Transverse colon (tissue), 4 donors: Measurements from ENCODE around the gene ZNF281. TPM values are rescaled to one million over a fixed set of nuclear protein-coding genes. Genes with fewer than 3 reads are reported as not detected.

ENCODE experiments used
- DNase-seq: peaks from one replicate; pipeline ENCODE4 v3.0.0-alpha.2; 2019
- H3K27ac ChIP-seq, 4 donors: fragments of 200-600 bp; sonication (generic); 2 replicates each; pipeline ENCODE4 v1.5.1; 2016 to 2018; ENCODE audit warnings: inconsistent platforms in 4 of 4
- H3K27me3 ChIP-seq: fragments of 200-600 bp; sonication (generic); 2 replicates; pipeline ENCODE4 v1.5.1; 2017; ENCODE audit warnings: inconsistent platforms
- H3K36me3 ChIP-seq, 4 donors: fragments of 200-600 bp; sonication (generic); 2 replicates each; pipeline ENCODE4 v1.5.1; 2017 to 2019; ENCODE audit warnings: inconsistent platforms in 4 of 4
- H3K4me1 ChIP-seq, 4 donors: fragments of 200-600 bp; sonication (generic); 2 replicates each; pipeline ENCODE4 v1.5.1; 2017 to 2020; ENCODE audit warnings: inconsistent platforms in 4 of 4
- H3K4me3 ChIP-seq, 4 donors: fragments of 200-600 bp; sonication (generic); 1 replicate in 1 of 4; 2 replicates in 3 of 4; pipeline versions ENCODE4 v1.5.1 to v1.6.1; 2017 to 2019; ENCODE audit warnings: inconsistent platforms in 4 of 4
- H3K9me3 ChIP-seq, 2 donors: fragments of 200-600 bp; sonication (generic); 2 replicates each; pipeline ENCODE4 v1.5.1; 2017 to 2019; ENCODE audit warnings: inconsistent platforms in 2 of 2
- CTCF ChIP-seq, 5 experiments: fragments of 200-600 bp in 3 of 5; fragments of 450-650 bp in 2 of 5; sonication (generic) in 3 of 5; IDR thresholded peaks; 1 replicate in 2 of 5; 2 replicates in 3 of 5; pipeline ENCODE4 v1.5.1; 2016 to 2017; ENCODE audit warnings: antibody characterized with exemption in 5 of 5, inconsistent platforms in 3 of 5, mild to moderate bottlenecking in 2 of 5, moderate library complexity in 1 of 5
- EP300 ChIP-seq: sonication (generic); formaldehyde crosslinking; IDR thresholded peaks from one replicate; pipeline ENCODE4 v1.6.1; 2017; ENCODE audit warnings: antibody characterized with exemption, low read depth
- POLR2A ChIP-seq: fragments of 450-650 bp; IDR thresholded peaks from one replicate; pipeline ENCODE4 v1.6.1; 2016; ENCODE audit warnings: antibody characterized with exemption, mild to moderate bottlenecking, moderate library complexity
- POLR2AphosphoS5 ChIP-seq, 3 donors: sonication (generic); formaldehyde crosslinking; IDR thresholded peaks; one replicate each; pipeline ENCODE4 v1.6.1; 2016; ENCODE audit warnings: antibody characterized with exemption in 3 of 3
- WGBS, 2 donors: methylation state at CpG; one replicate each; pipeline ENCODE4 v1.1.5; 2018; ENCODE audit warnings: low coverage in 1 of 2; 5-methylcytosine and 5-hydroxymethylcytosine counted together
- in situ Hi-C, 4 donors: fragments of 200-750 bp; cut with MboI; loops; one replicate each; pipeline versions ENCODE4 v1.15.0 to v1.15.1; 2017; ENCODE audit warnings: low sequenced_read_pairs in 3 of 4, low pct_ligation_motif_present in 1 of 4, low pct_unique_long_range_greater_than_20kb in 1 of 4
- intact Hi-C: fragments of 100-400 bp; cut with DNase I; formaldehyde crosslinking; loops from one replicate; pipeline ENCODE4 v1.15.1; 2023; ENCODE audit warnings: low total_unique reads
- total RNA-seq, 4 donors: library from RNA; depleted of rRNA; stranded (reverse); fragments of >200 nt; gene quantifications; one replicate each; pipeline ENCODE4 v1.1.0, GENCODE V29; 2016

The ZNF281 gene
- total RNA-seq, 4 donors from 2014 or later = 7.5 to 15.1 (median 10.9) TPM

- no peak for DNase-seq
- WGBS, 2 donors = 72 to 78% methylated on average over 2 to 3 of the region's 3 CpGs
- H3K9me3 ChIP-seq = no peaks in the 10 kb centered on the region
- H3K4me1 ChIP-seq = no peaks in the 10 kb centered on the region
- TF ChIP-seq EP300 (no peak), POLR2A (no peak), CTCF (IDR thresholded peaks at IDR 0.05) (no peak), POLR2AphosphoS5 (IDR thresholded peaks at IDR 0.05) (no peak)
- no peaks in the 10 kb centered on the region for H3K36me3 ChIP-seq
- intact Hi-C loops = no loop called here
- no peak overlapping the region for H3K27ac ChIP-seq
- H3K4me3 ChIP-seq = no peak overlapping the region
- no peaks in the 10 kb centered on the region for H3K27me3 ChIP-seq
- in situ Hi-C loops = no loop called here
These were observed 43.7 kb upstream of the ZNF281 start for GRCh38 chr1:200453553-200453905.

GRCh38 chr1:200452850-200453552 is 43.2 kb upstream of the ZNF281 start:
- WGBS, 2 donors = 76 to 80% methylated on average over 4 to 8 of the region's 8 CpGs
- intact Hi-C loops = no loop called here
- no peaks in the 10 kb centered on the region for H3K27me3 ChIP-seq
- no peak for TF ChIP-seq POLR2A
- no peak for TF ChIP-seq EP300
- no peak for TF ChIP-seq CTCF (IDR thresholded peaks at IDR 0.05)
- TF ChIP-seq POLR2AphosphoS5 (IDR thresholded peaks at IDR 0.05) = no peak
- in situ Hi-C loops = no loop called here
- no peaks in the 10 kb centered on the region for H3K36me3 ChIP-seq
- H3K4me3 ChIP-seq = no peak overlapping the region
- no peak for DNase-seq
- no peak overlapping the region for H3K27ac ChIP-seq
- no peaks in the 10 kb centered on the region for H3K4me1 ChIP-seq
- H3K9me3 ChIP-seq = no peaks in the 10 kb centered on the region

- H3K27me3 ChIP-seq = no peaks in the 10 kb centered on the region
- intact Hi-C loops = no loop called here
- no peaks in the 10 kb centered on the region for H3K9me3 ChIP-seq
- 77 to 84% methylated on average over 5 to 6 of the region's 6 CpGs for WGBS, 2 donors
- in situ Hi-C loops = no loop called here
- no peak for DNase-seq
- H3K4me3 ChIP-seq = no peak overlapping the region
- no peak for TF ChIP-seq CTCF (IDR thresholded peaks at IDR 0.05)
- H3K27ac ChIP-seq = no peak overlapping the region
- H3K4me1 ChIP-seq = no peaks in the 10 kb centered on the region
- no peaks in the 10 kb centered on the region for H3K36me3 ChIP-seq
These were observed 38.4 kb upstream of the ZNF281 start for GRCh38 chr1:200448034-200448762.

GRCh38 chr1:200445213-200445612 is 35.4 kb upstream of the ZNF281 start:
- DNase-seq = no peak
- Histone ChIP-seq H3K27me3 (no peaks in the 10 kb centered on the region), H3K4me1 (no peaks in the 10 kb centered on the region), H3K36me3 (no peaks in the 10 kb centered on the region), H3K27ac (no peak overlapping the region), H3K9me3 (no peaks in the 10 kb centered on the region), H3K4me3 (no peak overlapping the region)
- 71 to 90% methylated on average over 1 of the region's 1 CpG for WGBS, 2 donors
- in situ Hi-C loops = no loop called here
- intact Hi-C loops = no loop called here
- TF ChIP-seq POLR2AphosphoS5 (IDR thresholded peaks at IDR 0.05) (no peak), EP300 (no peak), CTCF (IDR thresholded peaks at IDR 0.05) (no peak), POLR2A (no peak)
